HG03196 (cell line): ENCODE results near the gene ADGRG6.
"Not testable (repeated sequence)": the region's sequence is repeated elsewhere in the genome, so short reads cannot be mapped to it uniquely, and the experiment has no call there.

ENCODE experiments used
- ATAC-seq: cut with Tn5 transposase; IDR thresholded peaks from one replicate; pipeline ENCODE4 v1.9.1; 2021; ENCODE audit not compliant: unreplicated experiment

ADGRG6 gene

DNA sequence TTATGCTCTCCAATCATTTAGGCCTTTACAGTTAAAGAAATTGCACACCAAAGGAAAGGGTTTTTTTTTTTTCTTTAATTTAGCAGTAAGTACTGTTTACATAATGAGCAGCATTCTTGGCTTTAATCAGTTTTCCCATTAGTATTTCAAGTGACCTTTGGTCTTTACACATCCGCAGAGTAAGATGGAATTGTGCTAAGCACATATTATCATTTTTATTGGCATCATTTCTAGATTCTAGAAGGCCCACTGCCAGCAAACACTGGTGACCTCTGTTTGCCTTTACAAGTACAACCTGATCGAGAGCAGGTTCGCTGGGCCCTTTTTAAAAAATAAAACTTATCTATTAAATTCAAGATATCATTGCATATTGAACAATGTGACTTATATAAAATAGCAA is 104.3 kb downstream of the ADGRG6 start:
- ATAC-seq: no peak

DNA sequence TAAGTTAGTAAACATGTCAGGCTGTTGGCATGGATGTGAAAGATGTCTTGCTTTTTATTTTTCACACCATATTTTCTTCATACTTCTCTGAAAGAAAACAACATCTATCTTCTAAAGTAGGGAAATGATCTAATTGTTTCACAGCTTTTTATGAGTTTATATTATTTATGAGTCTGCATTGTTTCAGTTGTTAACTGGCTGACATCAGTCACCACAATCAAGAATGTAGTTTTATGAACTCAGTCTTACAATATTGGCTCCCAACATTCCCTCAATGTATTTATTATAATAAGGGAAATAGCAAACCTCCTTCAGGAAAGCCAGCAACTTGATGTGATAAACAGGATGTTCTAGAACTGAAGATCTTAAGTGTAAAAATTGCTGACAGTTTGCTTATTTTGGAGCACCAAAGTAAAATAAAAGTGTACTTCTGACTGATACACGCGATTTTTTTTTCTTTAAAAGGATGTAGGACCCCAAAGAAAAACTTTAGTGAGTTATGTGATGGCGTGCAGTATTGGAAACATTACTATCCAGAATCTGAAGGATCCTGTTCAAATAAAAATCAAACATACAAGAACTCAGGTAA is 106.0 kb downstream of the ADGRG6 start:
- no peak for ATAC-seq

DNA sequence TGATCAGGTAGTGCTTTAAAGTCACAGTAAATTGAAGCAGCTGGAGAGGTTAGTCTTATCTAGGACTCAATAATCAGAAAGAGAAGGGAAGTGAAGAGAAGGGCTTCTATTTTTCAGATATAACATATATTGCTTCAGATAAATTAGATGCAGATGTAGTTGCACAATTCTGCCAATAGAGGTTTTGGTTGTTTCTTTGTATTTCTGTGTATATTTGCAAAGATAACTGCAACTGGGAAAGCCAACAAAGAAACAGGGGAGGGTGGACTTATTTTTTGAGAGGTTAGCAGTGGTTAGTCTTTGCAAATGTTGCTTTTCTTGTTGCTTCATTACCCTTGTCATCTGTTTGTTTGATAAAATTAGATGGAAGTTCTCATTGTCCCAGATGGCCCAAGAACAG is 106.6 kb downstream of the ADGRG6 start:
- ATAC-seq: no peak

DNA sequence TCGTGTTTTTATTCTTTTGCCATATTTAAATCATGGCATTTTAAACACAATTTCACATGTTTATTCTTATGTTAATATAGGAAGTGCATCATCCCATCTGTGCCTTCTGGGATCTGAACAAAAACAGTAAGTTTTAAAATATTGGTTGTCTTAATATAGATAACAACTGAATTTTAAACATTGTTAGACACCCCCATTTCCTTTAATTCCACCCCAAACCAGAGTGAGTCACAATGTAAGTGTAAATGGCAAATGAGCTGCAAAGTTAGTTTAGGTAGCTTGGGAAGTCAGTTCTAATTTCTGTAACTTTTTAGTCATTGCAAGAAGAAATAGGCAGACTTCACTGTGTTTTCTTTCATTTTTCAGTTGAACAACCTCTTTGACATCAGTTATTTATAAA is 108.0 kb downstream of the ADGRG6 start:
- no peak for ATAC-seq

GRCh38 chr6:142411145-142411544 is 109.3 kb downstream of the ADGRG6 start:
- no peak for ATAC-seq

GRCh38 chr6:142412241-142412640 is 110.4 kb downstream of the ADGRG6 start:
- ATAC-seq: no peak

DNA sequence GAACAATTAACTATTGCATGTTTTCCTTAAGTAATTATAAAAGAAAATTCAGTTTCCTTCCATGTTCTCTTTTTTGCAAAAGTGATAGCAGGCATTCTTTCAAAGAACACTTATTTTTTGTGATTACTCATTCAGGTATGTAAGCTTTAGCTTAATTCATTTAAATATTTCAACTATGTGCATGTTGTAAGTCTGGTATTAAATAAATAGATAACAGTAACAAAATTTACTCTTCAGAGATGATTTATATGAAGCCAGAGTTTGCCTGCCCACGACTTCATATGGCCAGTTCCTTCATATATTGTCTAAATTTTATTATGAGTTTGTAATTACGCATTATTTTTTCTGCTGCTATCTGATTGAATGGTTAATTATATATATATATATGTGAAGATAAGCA is 110.9 kb downstream of the ADGRG6 start:
- ATAC-seq: no peak

GRCh38 chr6:142413111-142413510 is 111.3 kb downstream of the ADGRG6 start:
- no peak for ATAC-seq

GRCh38 chr6:142414462-142415250 is 112.8 kb downstream of the ADGRG6 start:
- ATAC-seq: no peak

DNA sequence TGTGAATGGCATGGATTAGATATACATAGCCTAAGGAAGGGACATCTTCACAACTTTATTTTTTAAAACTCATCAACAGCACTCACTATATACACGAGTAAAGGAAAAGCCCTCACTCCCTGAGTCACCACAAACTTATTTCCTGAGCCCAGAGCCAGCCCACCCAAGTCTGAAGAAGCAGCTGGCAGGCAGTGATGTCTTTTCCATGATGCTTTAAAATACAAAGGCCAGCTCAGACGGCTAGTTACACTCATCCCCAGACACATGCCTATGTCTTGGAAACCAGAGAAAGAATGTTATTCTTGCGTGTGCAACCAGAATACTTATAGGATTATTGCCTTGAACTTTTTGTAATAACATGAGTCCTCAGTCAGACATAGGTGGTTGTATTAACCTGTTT is 114.4 kb downstream of the ADGRG6 start:
- no peak for ATAC-seq

DNA sequence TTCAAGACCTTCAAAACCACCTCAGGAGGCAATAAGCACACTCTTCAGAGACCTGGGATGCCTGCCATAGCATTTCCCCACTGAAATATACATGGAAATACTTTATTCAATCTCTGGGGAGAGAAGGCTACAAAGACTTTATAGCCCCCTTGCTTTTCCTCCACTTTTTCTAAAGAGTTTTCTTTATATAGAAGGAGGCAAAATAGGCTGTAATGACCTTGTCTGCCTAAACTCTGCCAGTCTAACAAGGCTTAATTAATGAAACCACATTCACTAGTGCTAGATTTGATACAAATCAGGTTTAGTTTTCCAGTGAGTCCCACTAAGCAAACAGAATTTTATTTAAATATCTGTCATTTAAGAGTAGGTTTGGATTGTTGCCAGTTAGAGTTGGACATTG is 114.9 kb downstream of the ADGRG6 start:
- ATAC-seq: no peak

DNA sequence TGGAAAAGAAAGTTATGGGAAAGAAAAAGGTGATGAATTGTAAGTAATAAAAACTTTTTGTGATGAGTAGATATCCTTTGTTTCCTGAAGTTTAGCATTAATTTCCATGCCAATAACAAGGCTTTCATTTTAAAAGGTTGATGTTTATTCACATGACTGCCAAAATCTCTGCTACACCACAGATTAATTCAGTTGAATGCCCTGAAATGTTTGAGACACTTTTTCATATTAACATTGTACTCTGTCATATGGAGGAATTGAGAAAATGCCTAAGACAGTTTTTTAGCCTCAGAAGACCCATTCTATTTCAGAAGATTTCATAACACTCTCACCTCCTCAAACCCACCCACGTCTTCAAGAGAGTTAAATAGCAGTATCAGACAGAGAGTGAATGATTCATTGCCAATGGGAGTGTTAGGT is 115.5 kb downstream of the ADGRG6 start:
- no peak for ATAC-seq

- no peak for ATAC-seq
Observed at GRCh38 chr6:142419071-142419470, 117.3 kb downstream of the ADGRG6 start.

DNA sequence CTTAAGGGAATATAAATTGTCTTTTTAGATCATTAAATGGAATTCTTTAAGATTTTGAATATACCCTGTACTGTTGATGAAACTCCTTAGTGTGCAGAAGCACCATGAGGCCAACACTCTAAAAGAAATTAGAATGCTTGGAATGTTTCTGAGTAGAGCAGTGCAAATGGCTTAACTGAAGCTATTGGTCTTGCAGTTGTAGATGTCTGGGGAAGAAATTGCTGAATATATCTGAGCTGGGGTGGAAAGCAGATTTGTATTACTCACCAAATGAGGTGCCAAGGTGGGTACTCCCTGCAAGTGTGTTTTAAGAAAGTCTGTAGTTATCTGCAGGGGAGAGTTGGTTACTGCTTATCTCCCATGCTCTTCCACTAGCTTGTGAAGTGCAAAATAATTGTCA is 119.0 kb downstream of the ADGRG6 start:
- no peak for ATAC-seq

DNA sequence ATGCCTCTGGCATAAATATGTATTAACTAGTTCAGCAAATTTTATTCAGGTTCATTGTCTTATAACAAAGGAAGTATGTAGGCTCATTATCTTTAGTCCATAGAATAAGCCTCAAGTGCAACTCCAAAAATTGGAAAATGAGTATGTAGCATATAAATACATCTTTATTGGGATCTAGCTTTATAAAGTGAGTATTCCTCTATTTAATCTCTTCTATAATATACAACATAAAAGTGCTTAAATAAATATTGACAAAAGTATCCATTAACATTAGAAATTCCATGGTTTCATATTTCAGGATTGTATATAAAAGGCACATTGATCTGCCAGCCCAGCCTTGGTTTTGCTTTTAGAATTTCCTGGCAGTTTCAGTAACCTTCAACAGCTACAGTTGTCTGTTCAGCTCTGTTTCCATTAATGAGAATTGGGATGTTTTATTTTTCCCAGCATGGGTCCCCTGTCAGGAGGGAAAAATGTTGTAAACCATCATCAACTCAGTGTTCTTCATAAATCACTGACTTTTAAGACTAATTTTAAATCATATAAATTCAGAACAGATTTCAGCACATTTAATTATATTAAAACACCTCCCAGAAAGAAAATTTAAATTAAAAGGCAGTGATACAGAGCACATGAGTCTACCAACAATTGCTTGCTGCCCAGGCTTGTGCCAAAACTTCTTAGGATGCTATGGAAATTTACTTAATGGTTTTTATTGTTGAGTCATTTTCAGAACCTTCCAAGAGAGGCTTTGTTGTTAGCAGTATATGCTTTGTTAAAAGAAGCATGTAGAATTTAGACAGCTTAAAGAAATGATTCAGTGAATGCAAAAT is 119.7 kb downstream of the ADGRG6 start:
- ATAC-seq: no peak

DNA sequence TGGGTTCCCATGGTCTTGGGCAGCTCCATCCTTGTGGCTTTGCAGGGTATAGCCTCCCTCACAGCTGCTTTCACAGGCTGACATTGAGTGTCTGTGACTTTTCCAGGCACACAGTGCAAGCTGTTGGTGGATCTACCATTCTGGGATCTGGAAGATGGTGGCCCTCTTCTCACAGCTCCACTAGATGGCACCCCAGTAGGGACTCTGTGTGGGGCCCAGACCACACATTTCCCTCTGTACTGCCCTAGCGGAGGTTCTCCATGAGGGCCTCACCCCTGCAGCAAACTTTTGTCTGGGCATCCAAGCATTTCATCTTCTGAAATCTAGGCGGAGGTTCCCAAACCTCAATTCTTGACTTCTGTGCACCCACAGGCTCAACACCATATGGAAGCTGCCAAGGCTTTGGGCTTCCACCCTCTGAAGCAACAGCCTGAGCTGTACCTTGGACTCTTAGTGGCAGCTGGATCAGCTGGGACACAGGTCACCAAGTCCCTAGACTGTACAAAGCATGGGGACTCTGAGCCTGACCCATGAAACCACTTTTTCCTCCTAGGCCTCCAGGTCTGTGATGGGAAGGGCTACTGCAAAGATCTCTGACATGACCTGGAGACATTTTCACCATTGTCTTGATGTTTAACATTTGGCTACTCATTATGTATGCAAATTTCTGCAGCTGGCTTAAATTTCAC is 124.8 kb downstream of the ADGRG6 start:
- ATAC-seq: not testable (repeated sequence)

GRCh38 chr6:142428468-142428867 is 126.7 kb downstream of the ADGRG6 start:
- not testable (repeated sequence) for ATAC-seq

DNA sequence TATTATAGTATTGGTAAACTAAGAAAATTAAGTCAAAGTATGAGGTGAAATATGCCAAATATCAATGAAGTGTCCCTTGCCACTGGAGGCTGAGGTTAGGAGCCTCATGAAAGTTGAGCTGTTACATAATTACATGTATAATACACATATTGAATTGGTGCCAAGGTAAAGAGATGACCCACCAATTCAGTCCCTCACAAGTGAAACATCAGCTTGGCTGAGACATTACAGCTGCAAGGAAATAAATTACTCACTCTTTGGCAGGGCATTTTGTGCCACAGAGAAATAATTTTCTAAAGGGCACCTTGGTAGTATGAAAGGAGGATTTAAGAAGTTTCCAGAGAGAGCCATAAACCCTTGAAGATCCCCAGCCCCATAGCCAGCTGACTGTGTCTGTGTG is 127.4 kb downstream of the ADGRG6 start:
- ATAC-seq: no peak

DNA sequence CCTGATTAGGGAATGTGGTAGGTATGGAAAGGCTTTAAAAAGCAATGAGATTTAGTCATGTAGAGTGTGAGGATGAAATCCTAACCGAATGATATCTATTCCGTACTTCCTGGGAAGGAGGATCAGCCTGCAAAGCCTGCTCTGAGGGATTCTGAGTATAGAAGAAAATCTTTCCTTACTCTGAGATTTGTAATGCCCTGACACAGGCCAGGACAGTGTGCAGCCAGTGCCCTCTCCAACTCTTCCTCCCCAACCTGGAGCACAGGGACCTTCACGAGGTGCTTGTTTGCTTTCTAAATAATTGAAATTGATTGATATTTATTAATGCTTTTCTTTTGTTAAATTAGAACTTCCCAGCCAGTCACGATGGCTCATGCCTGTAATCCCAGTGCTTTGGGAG is 131.6 kb downstream of the ADGRG6 start:
- no peak for ATAC-seq

DNA sequence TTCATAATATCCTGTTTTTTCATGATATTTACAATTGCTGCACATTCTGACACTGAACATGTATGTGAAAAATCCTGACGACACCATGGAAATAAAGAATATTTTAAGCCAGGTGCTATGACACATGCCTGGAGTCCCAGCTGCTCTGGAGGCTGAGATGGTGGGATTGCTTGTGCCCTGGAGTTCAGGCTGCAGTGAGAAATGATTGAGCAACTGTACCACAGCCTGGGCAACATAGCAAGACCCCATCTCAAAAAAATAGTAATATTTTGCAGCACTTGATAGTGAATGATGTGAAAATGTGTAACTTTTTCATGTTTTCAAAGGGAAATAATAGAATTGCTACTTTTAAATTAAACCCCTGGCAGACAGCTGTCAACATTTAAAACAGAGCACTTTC is 137.1 kb downstream of the ADGRG6 start:
- ATAC-seq: no peak

GRCh38 chr6:142440600-142441293 is 138.9 kb downstream of the ADGRG6 start:
- ATAC-seq: no peak
